ENCODE data around the gene KIFC1.

KIFC1 gene

GRCh38 chr6:33451606-33452005, 60.0 kb downstream of the KIFC1 start:
- Histone ChIP-seq H3K36me3 (peaks cover 65% of the 10 kb centered on the region), H3K27ac (no peak overlapping the region)

GRCh38 chr6:33452496-33452895, 60.9 kb downstream of the KIFC1 start:
- no peaks in the 10 kb centered on the region for H3K27me3 ChIP-seq (ENCODE audit: insufficient read depth, low read depth, severe bottlenecking)
- DNase-seq: no peak
- no peak overlapping the region for H3K27ac ChIP-seq
- peaks cover 62% of the 10 kb centered on the region for H3K36me3 ChIP-seq
- H3K4me3 ChIP-seq (ENCODE audit: low read depth, low read length): no peak overlapping the region
- TF ChIP-seq, protein P1, sequence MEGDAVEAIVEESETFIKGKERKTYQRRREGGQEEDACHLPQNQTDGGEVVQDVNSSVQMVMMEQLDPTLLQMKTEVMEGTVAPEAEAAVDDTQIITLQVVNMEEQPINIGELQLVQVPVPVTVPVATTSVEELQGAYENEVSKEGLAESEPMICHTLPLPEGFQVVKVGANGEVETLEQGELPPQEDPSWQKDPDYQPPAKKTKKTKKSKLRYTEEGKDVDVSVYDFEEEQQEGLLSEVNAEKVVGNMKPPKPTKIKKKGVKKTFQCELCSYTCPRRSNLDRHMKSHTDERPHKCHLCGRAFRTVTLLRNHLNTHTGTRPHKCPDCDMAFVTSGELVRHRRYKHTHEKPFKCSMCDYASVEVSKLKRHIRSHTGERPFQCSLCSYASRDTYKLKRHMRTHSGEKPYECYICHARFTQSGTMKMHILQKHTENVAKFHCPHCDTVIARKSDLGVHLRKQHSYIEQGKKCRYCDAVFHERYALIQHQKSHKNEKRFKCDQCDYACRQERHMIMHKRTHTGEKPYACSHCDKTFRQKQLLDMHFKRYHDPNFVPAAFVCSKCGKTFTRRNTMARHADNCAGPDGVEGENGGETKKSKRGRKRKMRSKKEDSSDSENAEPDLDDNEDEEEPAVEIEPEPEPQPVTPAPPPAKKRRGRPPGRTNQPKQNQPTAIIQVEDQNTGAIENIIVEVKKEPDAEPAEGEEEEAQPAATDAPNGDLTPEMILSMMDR (IDR thresholded peaks at IDR 0.05; ENCODE audit: low read depth, low read length): no peak
- H3K9me3 ChIP-seq (ENCODE audit: severe bottlenecking): no peaks in the 10 kb centered on the region

More at GRCh38 chr6:33451606-33452005, 60.0 kb downstream of the KIFC1 start:
- no peak for DNase-seq
- Histone ChIP-seq H3K27me3 (ENCODE audit: insufficient read depth, low read depth, severe bottlenecking) (no peaks in the 10 kb centered on the region), H3K9me3 (ENCODE audit: severe bottlenecking) (no peaks in the 10 kb centered on the region), H3K4me3 (ENCODE audit: low read depth, low read length) (no peak overlapping the region)
- TF ChIP-seq, protein P1 (IDR thresholded peaks at IDR 0.05; ENCODE audit: low read depth, low read length): no peak

DNA sequence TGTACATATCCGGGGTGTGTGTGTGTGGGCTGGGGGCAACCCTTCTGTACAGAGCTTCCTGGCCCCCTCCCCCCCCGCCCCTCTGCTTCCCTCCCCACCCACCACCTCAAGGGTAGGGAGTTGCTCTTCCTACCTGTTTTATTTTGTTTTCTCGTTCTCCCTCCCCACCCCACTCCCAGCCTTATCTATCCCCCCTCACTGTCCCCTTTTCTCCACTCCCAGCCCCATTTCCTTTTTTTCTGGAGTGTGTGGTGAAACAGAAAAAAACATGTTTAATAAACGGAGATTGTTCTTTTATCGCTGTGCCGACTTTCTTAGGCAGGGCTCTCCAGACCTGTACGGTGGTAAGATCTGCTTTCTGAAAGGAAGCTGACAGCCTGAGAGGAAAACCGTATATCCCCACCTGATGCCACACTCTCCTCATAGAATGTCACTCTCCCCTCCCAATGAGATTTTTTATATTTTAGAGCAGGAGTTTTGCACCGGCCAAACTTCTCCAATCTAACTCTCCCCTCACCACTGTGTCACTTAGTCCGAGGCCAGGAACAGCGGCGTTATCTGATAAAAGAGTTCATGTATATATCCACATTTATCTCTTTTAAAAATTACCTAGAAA, 61.9 kb downstream of the KIFC1 start:
- Histone ChIP-seq H3K27me3 (ENCODE audit: insufficient read depth, low read depth, severe bottlenecking) (no peaks in the 10 kb centered on the region), H3K4me3 (ENCODE audit: low read depth, low read length) (peak overlapping the region; percentile 76), H3K36me3 (peaks cover 52% of the 10 kb centered on the region), H3K27ac (peak overlapping the region; percentile 61), H3K9me3 (ENCODE audit: severe bottlenecking) (no peaks in the 10 kb centered on the region)
- no peak for DNase-seq
- TF ChIP-seq, protein P1 (IDR thresholded peaks at IDR 0.05; ENCODE audit: low read depth, low read length): no peak

DNA sequence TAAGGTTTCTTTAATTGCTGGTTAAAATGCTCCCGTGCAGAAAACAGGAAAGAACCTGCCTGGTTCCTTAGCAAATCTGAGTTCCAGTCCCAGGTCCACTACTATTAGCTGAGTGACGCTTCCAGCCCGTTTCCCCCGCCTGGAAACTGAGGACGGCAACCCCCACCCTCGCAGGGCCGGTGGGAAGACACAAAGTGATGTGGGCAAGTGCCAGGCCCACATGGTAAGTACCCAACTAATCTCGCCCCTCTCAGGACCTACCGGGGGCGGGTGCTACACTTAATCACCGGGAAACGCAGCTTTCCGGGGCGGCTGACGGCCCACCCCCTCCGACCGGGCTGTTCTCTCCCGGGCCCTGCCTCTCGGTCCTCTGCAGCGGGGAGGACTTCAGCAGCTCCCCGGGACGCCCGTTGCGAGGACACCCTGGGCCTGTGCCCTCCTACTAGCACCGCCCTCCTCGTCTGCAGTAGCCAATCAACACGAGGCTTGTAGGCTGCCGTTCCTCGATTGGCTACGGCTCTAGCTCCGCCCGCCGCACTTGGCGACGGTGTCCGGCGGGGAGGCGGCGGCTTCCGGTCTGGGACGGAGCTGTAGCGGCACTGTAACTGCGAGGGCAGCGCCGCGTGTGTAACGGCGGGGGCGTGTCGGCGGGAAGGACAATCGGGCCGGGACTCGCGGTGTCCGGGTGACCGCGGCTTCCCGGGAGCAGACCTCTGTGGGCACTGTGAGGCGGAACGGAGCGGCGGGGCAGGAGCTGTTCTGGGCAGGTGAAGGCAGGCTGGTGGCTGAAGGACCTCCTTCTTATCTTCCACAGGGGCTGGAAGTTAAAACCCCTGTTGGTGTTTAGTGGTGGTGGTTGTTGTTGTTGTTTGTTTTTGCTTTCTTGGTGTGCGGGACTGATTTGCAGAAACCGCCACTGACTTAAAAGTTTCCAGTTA, 62.7 kb downstream of the KIFC1 start, which contains the start of gene ZBTB9:
TSS of gene ZBTB9 (plus strand) at position 568 of the 938 bp plus-strand sequence. CDS start 525 bp downstream, outside the sequence.
- Histone ChIP-seq H3K36me3 (peaks cover 44% of the 10 kb centered on the region), H3K27me3 (ENCODE audit: insufficient read depth, low read depth, severe bottlenecking) (no peaks in the 10 kb centered on the region), H3K27ac (peak within 1 kb of the TSS; percentile 61), H3K9me3 (ENCODE audit: severe bottlenecking) (no peaks in the 10 kb centered on the region), H3K4me3 (ENCODE audit: low read depth, low read length) (peak within 1 kb of the TSS; percentile 76)
- DNase-seq: peak; percentile 99
- TF ChIP-seq, protein P1 (IDR thresholded peaks at IDR 0.05; ENCODE audit: low read depth, low read length): no peak

DNA sequence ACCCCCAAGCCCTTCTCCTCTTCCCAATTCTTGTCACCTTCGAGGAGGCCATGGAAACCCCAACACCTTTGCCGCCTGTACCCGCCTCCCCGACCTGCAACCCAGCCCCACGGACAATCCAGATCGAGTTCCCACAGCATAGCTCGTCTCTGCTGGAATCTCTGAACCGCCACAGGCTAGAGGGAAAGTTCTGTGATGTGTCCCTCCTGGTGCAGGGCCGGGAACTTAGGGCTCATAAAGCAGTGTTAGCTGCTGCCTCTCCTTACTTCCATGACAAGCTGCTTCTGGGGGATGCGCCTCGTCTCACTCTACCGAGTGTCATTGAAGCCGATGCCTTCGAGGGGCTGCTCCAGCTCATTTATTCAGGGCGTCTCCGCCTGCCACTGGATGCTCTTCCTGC, 63.4 kb downstream of the KIFC1 start:
- Histone ChIP-seq H3K9me3 (ENCODE audit: severe bottlenecking) (no peaks in the 10 kb centered on the region), H3K36me3 (peaks cover 37% of the 10 kb centered on the region), H3K27me3 (ENCODE audit: insufficient read depth, low read depth, severe bottlenecking) (no peaks in the 10 kb centered on the region), H3K4me3 (ENCODE audit: low read depth, low read length) (peak overlapping the region; percentile 76), H3K27ac (peak overlapping the region; percentile 61)
- DNase-seq: no peak
- TF ChIP-seq, protein P1 (IDR thresholded peaks at IDR 0.05; ENCODE audit: low read depth, low read length): no peak
